Parathyroid adenoma (tissue), 2 donors: ENCODE data around the gene NQO2.
"Not testable (repeated sequence)": the region's sequence is repeated elsewhere in the genome, so short reads cannot be mapped to it uniquely, and the experiment has no call there.

Experiments used
- H2AFZ ChIP-seq: fragments of 300-600 bp; sonication (generic); one replicate; pipeline ENCODE4 v1.7.0; 2017; ENCODE audit warnings: antibody characterized with exemption, mild to moderate bottlenecking
- H3K27ac ChIP-seq: fragments of 300-600 bp; sonication (generic); one replicate; pipeline ENCODE4 v1.7.0; 2017
- H3K27me3 ChIP-seq: fragments of 300-600 bp; sonication (generic); one replicate; pipeline ENCODE4 v1.7.0; 2017; ENCODE audit warnings: low read length; ENCODE audit not compliant: control insufficient read depth, insufficient read depth
- H3K36me3 ChIP-seq: fragments of 300-600 bp; sonication (generic); one replicate; pipeline ENCODE4 v1.7.0; 2017; ENCODE audit warnings: low read length; ENCODE audit not compliant: control insufficient read depth, insufficient read depth
- H3K4me1 ChIP-seq: fragments of 300-600 bp; sonication (generic); one replicate; pipeline ENCODE4 v1.7.0; 2017; ENCODE audit warnings: control low read depth
- H3K4me2 ChIP-seq: fragments of 300-600 bp; sonication (generic); one replicate; pipeline ENCODE4 v1.7.0; 2017; ENCODE audit warnings: low read length
- H3K4me3 ChIP-seq: fragments of 300-600 bp; sonication (generic); one replicate; pipeline ENCODE4 v1.7.0; 2017; ENCODE audit warnings: low read depth, low read length
- H3K79me2 ChIP-seq: fragments of 300-600 bp; sonication (generic); one replicate; pipeline ENCODE4 v1.7.0; 2017; ENCODE audit warnings: control low read depth
- H3K9ac ChIP-seq: fragments of 300-600 bp; sonication (generic); one replicate; pipeline ENCODE4 v1.7.0; 2017; ENCODE audit warnings: mild to moderate bottlenecking
- H3K9me3 ChIP-seq: fragments of 300-600 bp; sonication (generic); one replicate; pipeline ENCODE4 v1.7.0; 2017; ENCODE audit warnings: low read length; ENCODE audit not compliant: control insufficient read depth
- TF ChIP-seq, protein P1 (sequence below): fragments of 300-600 bp; sonication (generic); IDR thresholded peaks from one replicate; pipeline ENCODE4 v1.7.0; 2017; ENCODE audit warnings: antibody characterized with exemption, mild to moderate bottlenecking
- donor health status: primary hyperparathyroidism.

Gene NQO2

DNA sequence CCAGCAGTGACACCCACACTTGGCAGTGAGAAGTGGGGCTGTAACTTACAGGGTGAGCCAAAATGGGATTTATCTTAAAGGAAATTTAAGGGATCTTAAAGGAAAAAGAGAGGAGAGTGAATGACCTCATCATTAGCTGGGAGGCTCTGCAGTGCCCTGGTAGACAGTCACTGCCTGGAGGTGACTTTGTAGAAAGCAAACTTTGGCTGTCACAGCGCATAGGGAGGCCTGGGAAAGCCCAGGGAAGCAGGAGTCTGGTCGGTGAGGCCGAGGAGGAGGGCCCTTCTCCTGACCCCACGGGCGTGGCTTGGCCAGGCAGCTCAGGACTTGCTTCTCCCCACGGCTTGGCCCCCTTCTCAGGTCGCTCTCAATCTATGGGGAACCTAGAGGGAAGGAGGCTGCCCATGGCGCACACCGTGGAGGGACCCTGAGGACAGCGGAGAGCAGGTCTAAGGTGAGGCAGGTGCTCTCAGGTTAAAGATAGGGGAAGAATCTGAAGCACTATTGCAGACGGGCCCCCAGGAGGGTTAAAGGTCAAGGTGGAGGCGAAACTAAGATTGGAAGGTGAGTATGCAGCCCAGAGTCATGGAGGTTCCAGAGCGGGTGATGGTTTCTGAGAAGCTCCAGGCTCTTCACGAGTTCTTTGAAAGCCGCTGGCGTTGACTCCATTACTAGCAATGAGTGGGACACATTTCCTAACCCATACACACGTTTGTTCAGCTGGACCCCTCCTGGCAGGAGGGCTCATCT lies 53.0 kb downstream of the NQO2 start:
- Histone ChIP-seq H3K27ac (no peak overlapping the region), H2AFZ (peak overlapping the region; percentile 94), H3K9ac (no peak overlapping the region), H3K4me2 (no peak overlapping the region), H3K36me3 (no peaks in the 10 kb centered on the region), H3K9me3 (no peaks in the 10 kb centered on the region), H3K27me3 (no peaks in the 10 kb centered on the region), H3K4me1 (no peaks in the 10 kb centered on the region), H3K79me2 (no peaks in the 10 kb centered on the region), H3K4me3 (no peak overlapping the region)
- TF ChIP-seq, protein P1, sequence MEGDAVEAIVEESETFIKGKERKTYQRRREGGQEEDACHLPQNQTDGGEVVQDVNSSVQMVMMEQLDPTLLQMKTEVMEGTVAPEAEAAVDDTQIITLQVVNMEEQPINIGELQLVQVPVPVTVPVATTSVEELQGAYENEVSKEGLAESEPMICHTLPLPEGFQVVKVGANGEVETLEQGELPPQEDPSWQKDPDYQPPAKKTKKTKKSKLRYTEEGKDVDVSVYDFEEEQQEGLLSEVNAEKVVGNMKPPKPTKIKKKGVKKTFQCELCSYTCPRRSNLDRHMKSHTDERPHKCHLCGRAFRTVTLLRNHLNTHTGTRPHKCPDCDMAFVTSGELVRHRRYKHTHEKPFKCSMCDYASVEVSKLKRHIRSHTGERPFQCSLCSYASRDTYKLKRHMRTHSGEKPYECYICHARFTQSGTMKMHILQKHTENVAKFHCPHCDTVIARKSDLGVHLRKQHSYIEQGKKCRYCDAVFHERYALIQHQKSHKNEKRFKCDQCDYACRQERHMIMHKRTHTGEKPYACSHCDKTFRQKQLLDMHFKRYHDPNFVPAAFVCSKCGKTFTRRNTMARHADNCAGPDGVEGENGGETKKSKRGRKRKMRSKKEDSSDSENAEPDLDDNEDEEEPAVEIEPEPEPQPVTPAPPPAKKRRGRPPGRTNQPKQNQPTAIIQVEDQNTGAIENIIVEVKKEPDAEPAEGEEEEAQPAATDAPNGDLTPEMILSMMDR, result no peak

DNA sequence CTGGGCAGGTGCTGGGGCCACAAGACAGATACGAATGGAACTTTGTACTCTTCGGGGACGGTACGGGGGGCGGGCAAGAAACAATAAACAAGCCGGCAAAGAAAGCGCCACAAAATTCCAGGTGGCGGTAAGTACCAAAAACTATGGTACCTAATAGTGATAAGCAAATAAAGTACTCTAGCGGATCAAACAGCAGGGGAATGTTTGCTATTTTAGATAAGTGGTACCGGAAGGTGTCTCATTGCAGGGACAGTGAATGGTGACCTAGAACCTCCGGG lies 53.5 kb downstream of the NQO2 start:
- TF ChIP-seq, protein P1, result no peak
- no peak overlapping the region for H3K27ac ChIP-seq
- no peaks in the 10 kb centered on the region for H3K4me1 ChIP-seq
- H3K79me2 ChIP-seq, result no peaks in the 10 kb centered on the region
- no peaks in the 10 kb centered on the region for H3K36me3 ChIP-seq
- peak overlapping the region; percentile 50 for H3K4me2 ChIP-seq
- H3K9me3 ChIP-seq, result no peaks in the 10 kb centered on the region
- peak overlapping the region; percentile 94 for H2AFZ ChIP-seq
- no peak overlapping the region for H3K9ac ChIP-seq
- H3K27me3 ChIP-seq, result no peaks in the 10 kb centered on the region
- H3K4me3 ChIP-seq, result peak overlapping the region; percentile 19

DNA sequence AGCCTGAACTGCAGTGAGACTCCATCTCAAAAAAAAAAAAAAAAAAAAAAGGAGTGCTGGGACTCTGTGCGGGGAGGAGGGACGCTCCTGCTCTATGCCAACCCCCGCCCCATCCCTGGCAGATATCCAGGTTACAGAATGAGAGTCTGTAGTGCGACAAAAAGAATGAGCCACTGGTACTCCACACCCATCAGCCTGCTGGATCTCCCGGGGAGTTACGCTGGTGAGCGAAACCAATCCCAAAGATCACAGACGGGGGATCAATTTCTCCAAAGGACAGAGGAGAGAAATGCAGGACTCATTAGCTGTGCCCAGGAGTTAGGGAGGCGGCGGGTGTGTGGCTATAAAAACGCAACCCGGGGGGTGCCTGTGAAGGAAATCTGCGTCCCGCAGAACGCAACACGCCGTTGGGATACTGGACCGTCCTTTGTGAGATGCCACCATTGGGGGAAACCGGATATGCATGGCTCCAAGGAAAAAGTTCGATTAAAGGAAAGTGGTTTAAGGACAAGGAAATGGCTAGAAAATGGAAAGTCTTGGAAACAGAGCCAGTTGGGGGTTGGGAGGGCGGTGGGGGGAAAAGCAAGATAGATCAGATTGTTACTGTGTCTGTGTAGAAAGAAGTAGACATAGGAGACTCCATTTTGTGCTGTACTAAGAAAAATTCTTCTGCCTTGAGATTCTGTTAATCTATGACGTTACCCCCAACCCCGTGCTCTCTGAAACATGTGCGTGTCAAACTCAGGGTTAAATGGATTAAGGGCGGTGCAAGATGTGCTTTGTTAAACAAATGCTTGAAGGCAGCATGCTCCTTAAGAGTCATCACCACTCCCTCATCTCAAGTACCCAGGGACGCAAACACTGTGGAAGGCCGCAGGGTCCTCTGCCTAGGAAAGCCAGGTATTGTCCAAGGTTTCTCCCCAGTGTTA lies 54.8 kb downstream of the NQO2 start:
- H3K36me3 ChIP-seq, H3K9me3 ChIP-seq, H3K4me2 ChIP-seq, H3K27ac ChIP-seq, H3K9ac ChIP-seq, H3K27me3 ChIP-seq, H3K79me2 ChIP-seq, H3K4me1 ChIP-seq: not testable (repeated sequence)
- peak overlapping the region; percentile 19 for H3K4me3 ChIP-seq
- peak overlapping the region; percentile 94 for H2AFZ ChIP-seq

DNA sequence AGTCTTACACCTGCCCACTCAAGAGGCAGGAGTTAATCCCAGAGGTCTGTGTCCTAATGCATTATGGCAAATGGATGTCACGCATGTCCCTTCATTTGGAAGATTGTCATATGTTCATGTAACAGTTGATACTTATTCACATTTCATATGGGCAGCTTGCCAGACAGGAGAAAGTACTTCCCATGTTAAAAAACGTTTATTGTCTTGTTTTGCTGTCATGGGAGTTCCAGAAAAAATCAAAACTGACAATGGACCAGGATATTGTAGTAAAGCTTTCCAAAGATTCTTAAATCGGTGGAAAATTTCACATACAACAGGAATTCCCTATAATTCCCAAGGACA lies 55.4 kb downstream of the NQO2 start:
- not testable (repeated sequence) for H3K4me1 ChIP-seq, H3K9me3 ChIP-seq, H3K27ac ChIP-seq, H3K4me2 ChIP-seq, H3K79me2 ChIP-seq, H2AFZ ChIP-seq, H3K4me3 ChIP-seq, H3K9ac ChIP-seq, H3K27me3 ChIP-seq, H3K36me3 ChIP-seq

DNA sequence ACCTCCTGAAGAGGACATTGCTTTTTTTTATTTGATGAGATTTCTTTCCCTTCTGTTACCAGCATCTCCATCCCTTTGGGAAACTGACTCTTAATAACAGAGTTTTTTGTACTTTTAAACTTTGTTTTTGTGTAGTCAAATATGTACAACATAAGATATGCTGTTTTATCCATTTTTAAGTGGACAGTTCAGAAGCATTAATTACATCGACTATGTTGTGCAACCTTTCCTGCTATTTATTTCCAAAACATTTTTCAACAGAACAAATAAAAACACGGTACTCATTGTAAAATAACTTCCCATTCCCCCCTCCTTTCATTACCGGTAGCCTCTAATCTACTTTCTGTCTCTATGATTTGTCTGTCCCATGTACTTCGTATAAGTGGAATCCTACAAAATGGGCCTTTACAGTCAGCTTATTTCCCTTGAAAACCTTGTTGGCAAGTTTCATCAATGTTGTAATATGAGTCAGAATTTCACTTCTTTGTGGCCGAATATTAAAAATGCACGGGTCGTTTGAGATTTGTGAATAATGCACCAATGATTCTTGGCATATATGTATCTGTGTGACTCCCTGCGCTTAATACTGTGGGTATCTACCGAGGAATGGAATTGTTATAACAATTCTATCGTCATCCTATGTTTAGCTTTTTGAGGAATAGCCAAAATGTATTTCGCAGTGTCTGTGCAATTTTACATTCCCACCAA lies 57.5 kb downstream of the NQO2 start:
- TF ChIP-seq, protein P1, result no peak
- Histone ChIP-seq H3K4me2 (no peak overlapping the region), H3K4me1 (no peaks in the 10 kb centered on the region), H3K9me3 (no peaks in the 10 kb centered on the region), H2AFZ (no peak overlapping the region), H3K36me3 (no peaks in the 10 kb centered on the region), H3K9ac (no peak overlapping the region), H3K79me2 (no peaks in the 10 kb centered on the region), H3K27me3 (no peaks in the 10 kb centered on the region), H3K27ac (no peak overlapping the region), H3K4me3 (no peak overlapping the region)
